ENCODE measurements around the gene GASK1A.

- TF ChIP-seq CTCF (conservative IDR thresholded peaks at IDR 0.05; ENCODE audit: low read depth, low read length) (no peak), EZH2 (IDR thresholded peaks at IDR 0.05; ENCODE audit: borderline replicate concordance, low read depth, low read length, poor library complexity, severe bottlenecking) (no peak)
Measured at GRCh38 chr3:42975955-42976354, 3.2 kb upstream of the GASK1A start.

Measured in A673 (cell line).